Epidermal melanocyte (primary cell): ENCODE results near the gene CCNY.

ENCODE experiments used
- DNase-seq: peaks from one replicate; pipeline ENCODE4 v3.0.0; 2011; ENCODE audit warnings: low spot score; ENCODE audit not compliant: insufficient read length

Gene CCNY

DNA sequence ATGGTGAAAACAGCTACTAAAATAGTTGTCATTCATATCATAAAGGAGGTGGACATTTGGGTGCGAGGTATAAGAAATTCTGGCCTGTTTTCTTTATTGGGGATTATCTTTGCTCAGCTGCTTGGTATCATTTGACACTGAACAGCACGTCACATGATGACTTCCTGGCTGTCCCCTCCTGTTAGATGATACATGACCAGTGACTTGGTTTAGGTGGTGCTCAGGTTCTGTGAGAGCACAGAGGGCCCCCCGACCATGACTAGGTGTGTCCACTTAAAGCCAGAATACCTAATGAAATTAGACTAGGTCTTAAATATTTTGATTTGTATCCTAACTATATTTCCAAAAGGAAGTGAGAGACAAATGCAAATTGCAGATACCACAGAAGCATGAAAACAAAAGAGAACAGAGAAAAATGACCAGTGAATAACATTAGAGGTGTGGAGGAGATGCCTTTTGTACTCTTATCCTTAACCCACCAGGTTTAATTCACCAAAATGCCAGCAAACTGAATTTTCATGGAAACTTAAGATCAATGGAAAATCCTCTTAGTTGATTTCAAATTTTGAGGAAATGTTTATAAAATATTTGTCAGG is 218.2 kb downstream of the CCNY start:
- DNase-seq: no peak

DNA sequence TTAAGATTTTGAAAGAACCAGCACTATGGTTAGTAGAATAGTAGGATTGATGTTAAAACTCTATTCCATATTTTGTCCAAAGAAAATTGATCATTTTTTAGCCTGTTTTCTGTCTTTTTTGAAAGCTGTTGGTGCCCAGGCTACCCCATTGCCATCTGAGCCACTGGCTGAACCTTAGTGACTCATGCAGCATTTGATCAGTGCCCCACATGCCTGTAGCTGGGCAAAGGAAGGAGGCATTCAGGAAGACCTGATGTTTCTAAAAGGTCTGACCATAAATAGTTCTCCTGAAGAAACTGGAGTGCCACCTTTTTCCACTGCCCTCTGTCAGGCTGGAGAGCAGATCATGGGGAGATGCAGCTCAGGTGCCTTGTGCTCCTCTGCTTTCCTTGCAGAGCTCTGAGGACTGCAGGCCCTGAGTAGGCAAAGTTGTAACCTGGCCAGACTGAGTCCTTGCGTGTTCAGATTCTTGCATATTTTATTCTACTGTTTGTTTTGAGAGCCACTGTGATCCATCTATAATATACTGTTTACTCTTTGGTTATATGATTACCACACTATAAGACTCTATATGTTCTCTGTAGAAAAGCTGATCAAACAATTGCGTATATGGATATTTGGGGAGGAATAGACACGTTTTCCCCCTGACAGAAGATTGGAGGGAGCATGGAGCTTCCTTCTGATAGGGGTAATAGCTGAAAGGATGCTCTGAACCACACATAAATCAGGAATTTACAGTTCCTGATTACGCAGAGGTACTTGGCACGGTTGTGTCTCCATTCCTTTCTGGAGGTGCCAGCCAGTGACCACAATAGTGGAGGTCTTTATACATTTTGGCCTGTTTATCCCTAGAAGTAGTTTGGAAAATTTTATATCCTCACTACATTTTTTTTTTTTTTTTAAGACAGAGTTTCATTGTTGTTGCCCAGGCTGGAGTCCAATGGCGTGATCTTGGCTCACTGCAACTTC is 219.9 kb downstream of the CCNY start:
- no peak for DNase-seq

DNA sequence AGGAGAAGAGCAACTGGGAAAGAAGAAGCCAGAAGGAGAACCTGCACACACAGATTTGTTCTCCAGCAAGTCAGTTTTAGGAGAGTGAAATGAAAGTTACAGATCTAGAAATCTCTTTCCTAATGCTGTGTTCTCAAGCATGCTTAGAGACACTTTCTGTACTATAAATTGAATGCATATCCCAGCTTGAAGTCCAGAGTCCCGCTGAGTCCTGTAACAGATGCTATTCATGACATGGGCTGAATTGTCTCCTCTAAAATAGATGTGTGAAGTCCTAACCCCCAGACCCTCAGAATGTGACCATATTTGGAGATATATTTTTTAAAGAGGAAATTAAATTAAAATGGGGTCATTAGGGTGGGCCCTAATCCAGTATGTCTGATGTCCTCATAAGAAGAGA is 222.0 kb downstream of the CCNY start:
- DNase-seq: no peak

DNA sequence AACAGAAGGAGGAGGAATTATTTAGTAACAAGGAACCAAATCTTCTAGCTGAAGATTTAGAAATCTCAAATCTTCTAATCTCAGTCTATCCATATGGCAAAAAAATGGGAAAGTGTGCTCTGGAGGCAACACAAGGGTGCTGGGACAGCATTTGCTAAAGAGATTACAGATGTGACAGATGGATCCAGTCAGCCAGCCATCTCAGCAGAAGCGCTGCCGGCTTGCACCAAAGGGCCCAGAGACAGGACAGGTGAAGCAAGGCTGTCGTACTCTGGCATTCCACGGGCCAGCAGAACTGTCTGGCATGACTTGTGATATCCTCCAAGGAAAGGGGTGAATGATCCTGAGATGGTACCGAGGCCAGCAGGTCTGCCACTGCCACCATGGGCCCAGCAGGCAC is 223.1 kb downstream of the CCNY start:
- DNase-seq: no peak

DNA sequence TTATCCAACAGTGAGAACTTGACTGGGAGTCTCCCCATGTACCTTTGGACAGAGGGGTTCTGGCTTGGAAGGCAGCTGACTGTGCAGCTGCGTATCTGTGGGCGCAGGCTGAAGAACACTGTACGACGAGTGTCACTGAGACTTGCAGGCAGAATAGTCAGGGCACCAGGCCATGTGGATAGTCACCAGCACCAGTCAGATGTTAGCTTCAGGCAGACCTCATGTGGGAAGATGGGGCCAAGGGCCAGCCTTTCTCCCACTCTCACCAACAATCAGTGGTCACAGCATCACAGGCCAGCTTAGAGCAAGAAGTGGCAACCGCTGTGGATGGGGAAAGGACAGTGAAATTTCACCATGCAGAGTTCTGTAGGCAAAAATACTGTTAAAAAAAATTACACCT is 225.4 kb downstream of the CCNY start:
- DNase-seq: no peak

DNA sequence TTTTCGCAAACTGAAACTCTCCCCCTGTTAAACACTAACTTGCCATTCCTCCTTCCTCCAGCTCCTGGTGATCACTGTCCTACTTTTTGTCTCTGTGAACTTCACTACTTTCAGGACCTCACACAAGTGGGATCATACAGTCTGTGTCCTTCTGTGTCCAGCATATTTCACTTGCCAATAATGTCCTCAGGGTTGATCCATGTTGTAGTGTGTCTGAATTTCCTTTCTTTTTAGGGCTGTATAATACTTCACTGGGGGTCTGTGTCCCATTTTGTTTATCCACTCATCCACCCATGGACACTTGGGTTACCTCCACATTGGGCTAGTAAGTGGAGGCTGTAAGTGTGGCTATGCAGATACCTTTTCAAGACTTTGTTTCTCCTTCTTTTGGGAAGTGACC is 226.1 kb downstream of the CCNY start:
- no peak for DNase-seq

DNA sequence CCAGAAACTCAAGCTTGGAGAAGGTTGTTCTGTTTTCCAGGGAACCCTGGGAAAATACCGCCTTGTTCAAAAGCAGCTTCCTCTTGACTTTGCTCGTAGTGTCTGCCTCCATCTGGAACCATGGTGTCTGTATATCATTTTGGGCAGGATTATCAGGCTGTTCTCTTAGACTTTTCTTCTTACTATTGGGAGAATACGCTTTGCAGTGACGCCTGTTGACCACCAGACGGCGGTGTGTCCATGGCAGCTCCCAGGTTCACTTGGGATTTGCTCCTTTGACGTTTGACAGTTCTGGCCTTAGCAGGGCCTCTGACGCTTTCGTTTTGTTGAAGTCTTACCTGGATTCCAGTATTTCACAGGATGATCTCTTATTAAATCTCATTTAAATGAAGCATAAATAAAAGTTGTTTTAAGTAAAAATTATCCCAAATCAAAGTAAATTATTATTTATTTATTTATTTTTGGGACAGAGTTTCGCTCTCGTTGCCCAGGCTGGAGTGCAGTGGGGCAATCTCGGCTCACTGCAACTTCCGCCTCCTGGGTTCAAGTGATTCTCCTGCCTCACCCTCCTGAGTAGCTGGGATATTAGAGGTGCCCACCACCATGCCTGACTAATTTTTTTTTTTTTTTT is 227.1 kb downstream of the CCNY start:
- DNase-seq: peak; percentile 23

DNA sequence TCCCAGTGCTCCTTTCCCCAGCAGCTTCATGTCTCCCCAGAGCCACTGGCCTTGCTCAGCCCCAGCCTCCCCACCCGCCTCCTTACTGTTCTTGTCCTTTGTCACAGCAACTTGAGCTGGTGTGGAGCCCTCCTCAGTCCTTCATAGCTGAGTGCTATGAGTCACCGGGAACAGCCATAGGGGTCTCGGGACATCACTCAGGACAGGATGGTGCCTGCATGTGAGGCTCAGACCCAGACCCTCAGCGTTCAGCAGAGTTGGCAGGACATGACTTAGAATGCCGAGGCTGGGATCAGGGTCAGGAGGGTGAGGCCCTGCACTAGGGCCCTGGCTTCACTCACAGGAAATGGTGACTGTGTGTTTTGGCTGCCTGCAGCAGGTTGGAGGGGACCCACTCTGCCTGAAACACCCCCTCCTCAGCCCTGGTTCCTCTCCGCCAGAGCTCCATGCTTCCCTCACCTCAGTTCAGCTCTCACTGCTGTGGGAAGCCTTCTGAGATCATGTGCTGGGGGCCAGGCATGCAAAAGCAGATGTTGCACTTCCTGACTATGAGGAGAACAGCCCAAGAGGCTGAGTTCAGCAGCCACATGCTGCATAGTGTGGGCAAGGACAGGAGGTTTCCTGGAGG is 228.1 kb downstream of the CCNY start:
- no peak for DNase-seq

DNA sequence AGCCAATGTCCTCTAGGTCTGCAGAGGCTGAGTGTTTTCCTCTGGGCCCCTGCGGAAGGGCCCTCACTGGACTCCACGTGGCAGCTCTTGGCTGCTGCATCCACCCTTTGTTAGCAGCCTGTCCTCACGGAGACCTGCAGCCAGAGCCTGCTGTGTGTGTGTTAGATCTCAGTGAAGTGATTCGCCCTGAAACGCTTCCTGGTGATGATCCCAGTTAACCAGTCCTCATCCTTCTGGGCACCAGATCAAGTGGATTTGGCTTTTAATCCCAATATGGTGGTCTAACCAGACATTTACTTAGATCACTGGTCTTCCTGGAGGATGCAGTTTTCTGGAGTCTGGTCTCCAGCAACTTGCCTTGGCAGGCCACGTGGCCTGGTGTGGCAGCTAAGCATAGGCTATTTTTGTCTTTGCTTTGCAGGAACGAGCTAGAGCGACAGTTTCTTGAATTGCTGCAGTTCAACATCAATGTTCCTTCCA is 229.3 kb downstream of the CCNY start:
- DNase-seq: no peak

DNA sequence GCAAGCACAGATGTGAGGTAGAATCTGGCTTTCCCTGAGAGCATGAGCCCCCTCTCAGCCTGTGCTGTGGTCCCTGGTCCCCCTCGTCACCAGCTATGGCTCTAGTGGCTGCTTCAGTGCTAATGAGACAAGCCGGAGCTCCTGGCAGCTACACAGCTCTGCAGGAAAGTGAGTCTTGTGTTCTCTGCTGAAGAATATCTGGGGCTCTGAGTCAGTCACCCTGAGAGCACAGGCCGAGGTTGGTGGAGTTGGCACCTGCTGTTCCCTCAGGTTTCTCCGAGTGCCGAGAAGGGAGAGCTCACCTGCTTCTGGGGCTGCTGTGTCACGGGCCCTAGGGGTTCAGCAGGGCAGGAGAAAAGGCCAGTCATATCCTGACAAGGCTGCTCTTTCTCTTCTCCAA is 231.6 kb downstream of the CCNY start:
- DNase-seq: no peak

DNA sequence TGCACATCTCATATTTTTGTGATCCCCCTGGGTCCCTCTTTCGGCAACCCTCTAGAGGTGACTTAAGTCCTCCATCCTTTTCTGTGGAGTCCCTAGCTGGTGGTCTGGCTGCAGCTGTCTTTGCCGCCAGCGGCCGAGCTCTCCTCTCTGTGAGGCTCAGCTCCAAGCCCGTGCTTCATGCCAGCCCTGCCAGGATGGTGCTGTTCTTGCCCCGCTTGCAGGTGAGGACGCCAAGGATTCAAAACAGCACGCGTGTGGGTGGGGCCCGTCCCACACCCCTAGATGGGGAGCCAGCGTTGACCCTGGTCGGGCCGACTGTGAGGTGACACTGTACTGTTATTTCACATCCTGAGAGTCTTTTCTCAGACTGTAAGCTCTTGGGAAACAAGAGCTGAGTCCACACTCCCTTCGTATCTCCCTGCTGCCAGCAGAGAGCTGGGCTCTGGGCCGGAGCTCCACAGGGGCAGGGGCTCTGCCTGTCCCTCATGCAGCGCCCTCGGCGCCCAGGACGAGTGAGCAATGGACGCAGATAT is 232.2 kb downstream of the CCNY start:
- no peak for DNase-seq

DNA sequence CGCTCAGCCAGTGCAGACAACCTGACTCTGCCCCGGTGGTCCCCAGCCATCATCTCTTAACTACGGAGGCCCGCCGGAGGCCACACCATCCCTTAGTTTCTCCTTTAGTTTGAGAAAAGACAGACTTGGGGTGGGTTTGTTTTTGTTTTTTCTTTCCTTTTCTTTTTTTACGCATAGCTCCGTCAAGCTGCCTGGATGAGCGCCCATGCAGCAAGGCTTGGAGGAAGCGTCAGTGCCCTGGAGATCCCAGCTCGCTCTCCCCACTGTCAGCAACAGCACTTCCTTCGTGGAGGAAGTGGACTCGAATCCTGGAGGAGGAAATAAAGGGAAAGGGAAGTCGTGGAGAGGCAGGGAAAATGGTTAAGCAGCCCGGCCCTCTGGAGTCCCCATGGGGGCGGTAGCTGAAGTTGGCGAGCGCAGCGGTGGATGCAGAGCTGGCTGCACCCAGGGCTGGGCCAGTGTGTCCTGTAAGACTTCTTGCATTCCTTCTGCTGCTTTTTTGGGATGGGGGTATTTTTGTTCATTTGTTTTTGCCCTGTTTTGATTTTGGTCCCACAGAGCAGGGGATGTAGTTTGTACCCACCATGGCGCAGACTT is 232.9 kb downstream of the CCNY start:
- DNase-seq: no peak

DNA sequence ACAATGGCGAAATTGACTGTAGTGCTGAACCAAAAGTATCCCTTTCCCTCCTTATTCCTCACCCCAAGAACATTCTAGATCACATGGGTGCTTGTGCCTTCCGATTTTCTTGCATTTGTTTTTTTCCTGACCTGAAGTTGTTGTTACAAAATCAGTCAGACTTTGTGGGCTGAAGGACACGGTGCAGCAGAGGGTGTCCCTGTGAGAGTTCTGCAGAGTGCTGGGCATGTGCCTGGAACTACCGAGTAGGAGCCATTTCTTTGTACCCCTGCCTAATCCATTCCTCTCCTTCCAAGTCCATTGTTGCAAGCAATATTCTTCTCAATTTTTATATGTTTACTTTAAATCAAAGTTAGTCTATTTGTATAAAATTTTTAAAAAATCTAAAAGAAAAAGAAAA is 233.5 kb downstream of the CCNY start:
- no peak for DNase-seq

DNA sequence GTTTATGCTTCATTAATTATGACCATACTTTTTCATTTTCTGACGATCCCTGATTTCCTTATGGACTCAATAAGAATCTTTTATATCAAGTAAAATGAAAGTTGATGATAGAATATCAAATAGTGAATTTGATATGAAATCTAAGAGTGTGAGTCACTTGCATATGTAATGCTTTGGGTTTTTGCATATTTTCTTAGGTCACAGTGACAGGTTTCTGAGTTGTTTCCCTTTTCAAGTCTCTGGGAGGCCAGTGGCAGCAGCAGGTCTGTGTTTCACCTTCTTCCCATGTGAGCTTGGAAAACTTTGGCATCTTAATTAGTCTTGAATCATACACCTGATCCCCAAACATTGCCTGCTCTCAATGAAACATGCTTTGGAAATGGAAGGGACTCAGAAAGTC is 234.1 kb downstream of the CCNY start:
- no peak for DNase-seq

DNA sequence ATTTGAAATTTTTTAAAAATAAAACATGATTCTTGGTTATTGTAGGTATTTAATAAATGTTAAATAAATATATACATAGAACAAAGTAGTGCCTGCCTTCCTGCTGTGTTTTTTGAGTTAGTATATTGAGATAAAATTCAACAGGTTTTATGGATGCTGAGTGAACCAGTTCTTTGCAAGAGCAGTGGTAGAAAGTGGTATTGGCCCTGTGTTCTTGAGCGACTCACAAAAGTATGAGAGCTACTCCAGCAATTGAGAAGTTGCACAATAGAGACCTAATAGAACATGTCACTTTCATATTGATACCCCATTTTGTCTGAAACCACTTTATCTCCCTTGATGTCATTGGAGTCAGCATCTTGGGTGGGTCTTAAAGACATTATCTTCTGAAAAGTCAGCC is 236.3 kb downstream of the CCNY start:
- no peak for DNase-seq

DNA sequence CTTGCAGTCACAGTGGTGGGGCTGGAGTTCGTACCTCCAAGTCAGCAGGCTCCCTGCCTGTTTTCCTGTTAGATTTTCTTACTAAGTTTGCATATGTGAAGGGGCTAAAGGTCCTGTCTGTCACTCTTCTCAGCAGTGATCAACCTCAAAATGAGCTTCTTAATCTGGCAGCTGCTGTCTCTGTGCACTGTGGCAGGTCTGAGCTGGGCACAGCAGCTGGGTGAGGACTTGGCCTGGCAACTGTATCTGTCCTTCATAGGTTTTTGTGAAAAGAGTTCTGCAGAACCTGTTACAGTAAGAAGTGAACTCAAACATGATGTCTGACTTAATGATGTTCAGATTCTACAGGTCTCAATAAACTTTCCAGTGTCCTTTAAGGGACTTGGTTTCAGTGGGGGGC is 237.5 kb downstream of the CCNY start:
- DNase-seq: no peak

DNA sequence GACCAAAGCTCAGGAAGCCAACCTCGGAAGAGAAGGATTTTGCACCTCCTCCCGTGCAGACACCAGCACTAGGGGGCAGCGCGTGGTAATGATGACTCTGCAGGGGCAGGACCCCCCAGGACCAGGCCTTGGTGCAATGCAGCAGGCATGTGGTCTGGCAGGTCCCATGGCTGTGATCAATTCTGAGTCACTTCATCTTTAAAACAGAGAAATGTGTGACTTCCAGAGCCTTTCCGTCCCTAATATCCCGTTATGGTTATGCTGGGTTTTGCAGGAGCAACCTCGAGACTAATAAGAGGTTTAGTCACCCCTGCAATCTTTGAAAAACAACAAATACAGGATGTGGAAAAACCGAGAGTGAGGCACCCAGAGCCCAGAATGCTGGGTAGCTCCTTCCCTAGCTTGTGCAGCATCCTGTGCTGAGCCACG is 238.6 kb downstream of the CCNY start:
- DNase-seq: no peak

DNA sequence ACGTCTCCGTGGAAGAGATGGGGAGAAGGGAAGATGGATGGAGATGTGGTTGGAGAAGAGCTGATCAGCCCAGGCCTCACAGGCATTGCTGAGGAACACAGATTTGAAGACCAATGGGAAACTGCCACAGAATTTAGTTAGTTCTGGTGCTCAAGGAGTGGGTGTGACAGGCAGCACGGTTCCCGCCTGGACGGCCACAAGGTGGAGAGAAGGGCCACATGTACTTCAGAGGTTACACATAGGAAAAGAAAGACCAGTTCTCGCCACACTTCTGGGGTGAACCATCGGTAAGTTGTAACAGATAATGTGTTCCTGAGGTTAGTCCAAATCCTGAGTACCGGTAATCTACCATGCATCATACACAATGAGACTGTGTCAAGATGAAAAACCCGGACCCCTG is 239.3 kb downstream of the CCNY start:
- no peak for DNase-seq

DNA sequence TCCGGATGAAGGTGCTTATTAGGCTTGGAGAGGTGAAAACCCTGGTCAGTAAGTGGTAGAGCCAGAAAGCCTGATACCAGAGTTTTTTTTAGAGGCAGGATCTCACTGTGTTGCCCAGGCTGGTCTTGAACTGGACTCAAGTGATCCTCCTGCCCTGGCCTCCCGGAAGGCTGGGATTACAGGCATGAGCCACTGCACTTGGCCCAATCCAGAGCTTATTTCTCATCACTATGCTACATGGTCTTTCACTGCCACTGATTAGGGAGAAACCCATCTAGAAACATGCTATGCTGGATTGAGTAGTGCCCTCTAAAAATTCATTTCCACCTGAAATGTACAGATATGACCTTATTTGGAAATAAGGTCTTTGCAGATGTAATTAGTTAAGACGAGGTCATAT is 240.4 kb downstream of the CCNY start:
- no peak for DNase-seq

DNA sequence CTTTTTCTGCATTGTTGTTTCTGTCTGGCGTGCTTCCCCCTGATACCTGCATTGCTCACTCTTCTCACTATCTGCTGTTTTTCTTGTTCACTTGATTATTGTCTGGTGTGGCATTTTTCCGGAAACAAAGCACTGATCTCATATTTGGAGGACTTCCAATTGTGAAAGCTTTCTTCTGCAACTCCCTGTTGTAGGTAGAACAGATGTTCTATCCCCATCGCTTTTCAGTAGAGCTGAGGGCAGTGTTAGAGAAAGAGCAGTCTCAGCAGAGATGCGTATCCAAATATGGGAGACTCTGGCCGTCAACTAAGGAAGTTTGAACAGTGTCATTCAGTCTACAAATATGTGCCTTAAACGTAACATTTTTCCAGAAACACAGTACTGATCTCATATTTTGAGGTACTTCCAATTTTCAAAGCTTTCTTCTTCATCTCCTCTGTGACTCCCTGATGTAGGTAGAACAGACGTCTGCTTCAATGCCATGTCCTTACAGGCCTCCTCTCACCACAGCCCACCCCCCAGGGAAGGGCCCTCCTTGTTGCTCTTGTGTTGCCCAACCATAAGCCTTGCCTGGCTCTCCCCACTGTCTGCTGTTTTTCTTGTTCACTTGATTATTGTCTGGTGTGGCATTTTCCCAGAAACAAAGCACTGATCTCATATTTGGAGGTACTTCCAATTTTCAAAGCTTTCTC is 241.8 kb downstream of the CCNY start:
- DNase-seq: no peak

DNA sequence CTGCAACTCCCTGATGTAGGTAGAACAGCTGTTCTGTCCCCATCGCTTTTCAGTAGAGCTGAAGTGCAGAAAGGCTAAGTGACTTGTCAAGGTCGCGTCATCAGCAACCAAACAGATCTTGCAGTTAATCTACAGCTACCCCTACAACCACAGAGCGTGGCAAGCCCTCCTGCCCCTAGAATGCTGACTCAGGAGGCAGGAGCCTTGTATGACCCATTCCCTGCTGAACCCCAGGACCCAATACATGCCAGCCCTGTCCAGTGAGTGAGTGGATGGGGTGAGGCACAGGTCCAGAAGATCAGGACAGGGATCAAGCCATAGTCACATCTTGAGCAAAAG is 242.3 kb downstream of the CCNY start:
- DNase-seq: no peak
